Loucy (cell line): ENCODE measurements around the gene ZCCHC24.

ENCODE experiments used
- EZH2phosphoT487 ChIP-seq: fragments of 200-600 bp; IDR thresholded peaks from 2 replicates; pipeline ENCODE4 v1.6.1; 2018; ENCODE audit warnings: antibody characterized with exemption, mild to moderate bottlenecking, moderate library complexity, borderline replicate concordance
- TF ChIP-seq, protein P1 (sequence below): fragments of 200-600 bp; sonication (generic); conservative IDR thresholded peaks from 2 replicates; pipeline ENCODE4 v1.5.1; 2014; ENCODE audit warnings: mild to moderate bottlenecking, antibody characterized with exemption, low read length

DNA sequence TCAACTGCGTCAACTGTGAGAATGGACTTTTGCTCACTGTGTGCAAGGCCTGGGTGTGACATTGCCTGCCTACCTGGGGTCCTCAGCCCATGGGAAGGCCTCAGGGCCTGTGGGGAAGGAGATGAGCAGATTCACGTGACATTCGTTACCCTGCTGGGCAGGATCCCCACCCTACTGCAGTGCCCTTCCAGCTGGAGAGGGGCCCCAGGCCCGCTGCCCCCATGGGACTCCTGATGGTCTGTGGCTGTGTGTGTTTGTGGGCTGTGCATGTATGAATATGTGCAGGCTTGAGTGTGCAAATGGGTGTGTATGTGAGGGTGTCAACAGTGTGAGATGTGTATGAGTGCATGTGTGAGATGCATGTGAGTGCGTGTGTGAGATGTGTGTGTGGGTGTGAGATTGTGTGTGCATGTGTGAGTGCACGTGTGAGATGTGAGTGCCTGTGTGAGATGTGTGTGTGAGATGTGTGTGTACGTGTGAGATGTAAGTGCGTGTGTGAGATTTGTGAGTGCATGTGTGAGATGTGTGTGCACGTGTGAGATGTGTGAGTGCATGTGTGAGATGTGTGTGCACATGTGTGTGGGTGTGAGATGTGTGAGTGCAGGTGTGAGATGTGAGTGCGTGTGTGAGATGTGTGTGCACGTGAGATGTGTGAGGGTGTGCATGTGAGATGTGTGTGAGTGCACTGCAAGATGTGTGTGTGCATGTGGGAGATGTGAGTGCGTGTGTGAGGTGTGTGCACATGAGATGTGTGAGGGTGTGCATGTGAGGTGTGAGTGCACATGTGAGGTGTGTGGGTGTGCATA, 68.5 kb downstream of the ZCCHC24 start:
- TF ChIP-seq, protein P1, sequence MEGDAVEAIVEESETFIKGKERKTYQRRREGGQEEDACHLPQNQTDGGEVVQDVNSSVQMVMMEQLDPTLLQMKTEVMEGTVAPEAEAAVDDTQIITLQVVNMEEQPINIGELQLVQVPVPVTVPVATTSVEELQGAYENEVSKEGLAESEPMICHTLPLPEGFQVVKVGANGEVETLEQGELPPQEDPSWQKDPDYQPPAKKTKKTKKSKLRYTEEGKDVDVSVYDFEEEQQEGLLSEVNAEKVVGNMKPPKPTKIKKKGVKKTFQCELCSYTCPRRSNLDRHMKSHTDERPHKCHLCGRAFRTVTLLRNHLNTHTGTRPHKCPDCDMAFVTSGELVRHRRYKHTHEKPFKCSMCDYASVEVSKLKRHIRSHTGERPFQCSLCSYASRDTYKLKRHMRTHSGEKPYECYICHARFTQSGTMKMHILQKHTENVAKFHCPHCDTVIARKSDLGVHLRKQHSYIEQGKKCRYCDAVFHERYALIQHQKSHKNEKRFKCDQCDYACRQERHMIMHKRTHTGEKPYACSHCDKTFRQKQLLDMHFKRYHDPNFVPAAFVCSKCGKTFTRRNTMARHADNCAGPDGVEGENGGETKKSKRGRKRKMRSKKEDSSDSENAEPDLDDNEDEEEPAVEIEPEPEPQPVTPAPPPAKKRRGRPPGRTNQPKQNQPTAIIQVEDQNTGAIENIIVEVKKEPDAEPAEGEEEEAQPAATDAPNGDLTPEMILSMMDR: no peak
- TF ChIP-seq EZH2phosphoT487: no peak
